HG02870 (cell line): ENCODE data around the gene RPL12.

Experiments used
- ATAC-seq: cut with Tn5 transposase; IDR thresholded peaks from one replicate; pipeline ENCODE4 v1.9.1; 2021; ENCODE audit warnings: mild to moderate bottlenecking, moderate library complexity; ENCODE audit not compliant: unreplicated experiment

The RPL12 gene

GRCh38 chr9:127444921-127445850 lies 6.0 kb downstream of the RPL12 start:
- no peak for ATAC-seq

- no peak for ATAC-seq
These were observed 6.8 kb downstream of the RPL12 start for GRCh38 chr9:127444283-127444920.

- no peak for ATAC-seq
These were observed 12.8 kb downstream of the RPL12 start for GRCh38 chr9:127438394-127438793.

- no peak for ATAC-seq
These were observed 13.5 kb downstream of the RPL12 start for GRCh38 chr9:127437497-127438264.

- no peak for ATAC-seq
These were observed 20.8 kb downstream of the RPL12 start for GRCh38 chr9:127430415-127430814.

GRCh38 chr9:127428348-127428747 lies 22.9 kb downstream of the RPL12 start:
- ATAC-seq: no peak

- no peak for ATAC-seq
These were observed 24.4 kb downstream of the RPL12 start for GRCh38 chr9:127426756-127427155.

- ATAC-seq: peak; percentile 22
These were observed 26.6 kb downstream of the RPL12 start for GRCh38 chr9:127424676-127424999.

- ATAC-seq: peak; percentile 71
These were observed 27.1 kb downstream of the RPL12 start, which contains the start of gene ZNF79 for GRCh38 chr9:127423934-127424675. Gene ZNF79, plus strand, starts transcription at chr9:127424382. Its CDS starts 406 bp downstream, at chr9:127424788.

- ATAC-seq: no peak
These were observed 27.7 kb downstream of the RPL12 start for GRCh38 chr9:127423476-127423933.

GRCh38 chr9:127422787-127423186 lies 28.4 kb downstream of the RPL12 start:
- no peak for ATAC-seq

- no peak for ATAC-seq
These were observed 28.9 kb downstream of the RPL12 start for GRCh38 chr9:127422133-127422782.

GRCh38 chr9:127421057-127421456 lies 30.1 kb downstream of the RPL12 start:
- no peak for ATAC-seq

GRCh38 chr9:127419348-127419747 lies 31.9 kb downstream of the RPL12 start:
- ATAC-seq: no peak

- no peak for ATAC-seq
These were observed 33.2 kb downstream of the RPL12 start for GRCh38 chr9:127418037-127418471.

GRCh38 chr9:127417131-127418036 lies 33.8 kb downstream of the RPL12 start:
- no peak for ATAC-seq

- ATAC-seq: no peak
These were observed 35.5 kb downstream of the RPL12 start for GRCh38 chr9:127415657-127416056.

GRCh38 chr9:127415141-127415540 lies 36.1 kb downstream of the RPL12 start:
- ATAC-seq: no peak

- no peak for ATAC-seq
These were observed 40.1 kb downstream of the RPL12 start for GRCh38 chr9:127411122-127411521.
